ENCODE measurements around the gene PIP5K1B. TPM values are rescaled to one million over a fixed set of nuclear protein-coding genes. Genes with fewer than 3 reads are reported as not detected.

PIP5K1B gene
- total and polyA plus RNA-seq, 2 donors (not counting 1 experiment from before 2014, with no cell fraction given): under 0.01 to 0.03 TPM

DNA sequence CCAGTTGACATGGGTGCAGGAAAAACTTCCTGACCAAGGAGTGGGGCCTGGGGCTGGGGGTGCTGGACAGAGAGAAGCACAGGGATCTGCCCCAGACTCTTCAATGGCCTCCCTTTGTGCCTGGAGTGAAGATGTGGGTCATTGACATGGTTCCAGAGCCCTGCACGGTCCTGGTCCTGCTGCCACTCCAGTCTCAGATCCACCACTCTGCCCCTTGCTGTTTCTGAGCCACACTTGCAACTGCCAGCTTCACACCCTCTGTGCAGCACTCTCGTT lies 10.1 kb downstream of the PIP5K1B start:
- no peak for TF ChIP-seq EZH2 (IDR thresholded peaks at IDR 0.05; ENCODE audit: low read length, missing control alignments)
- TF ChIP-seq, protein P1, sequence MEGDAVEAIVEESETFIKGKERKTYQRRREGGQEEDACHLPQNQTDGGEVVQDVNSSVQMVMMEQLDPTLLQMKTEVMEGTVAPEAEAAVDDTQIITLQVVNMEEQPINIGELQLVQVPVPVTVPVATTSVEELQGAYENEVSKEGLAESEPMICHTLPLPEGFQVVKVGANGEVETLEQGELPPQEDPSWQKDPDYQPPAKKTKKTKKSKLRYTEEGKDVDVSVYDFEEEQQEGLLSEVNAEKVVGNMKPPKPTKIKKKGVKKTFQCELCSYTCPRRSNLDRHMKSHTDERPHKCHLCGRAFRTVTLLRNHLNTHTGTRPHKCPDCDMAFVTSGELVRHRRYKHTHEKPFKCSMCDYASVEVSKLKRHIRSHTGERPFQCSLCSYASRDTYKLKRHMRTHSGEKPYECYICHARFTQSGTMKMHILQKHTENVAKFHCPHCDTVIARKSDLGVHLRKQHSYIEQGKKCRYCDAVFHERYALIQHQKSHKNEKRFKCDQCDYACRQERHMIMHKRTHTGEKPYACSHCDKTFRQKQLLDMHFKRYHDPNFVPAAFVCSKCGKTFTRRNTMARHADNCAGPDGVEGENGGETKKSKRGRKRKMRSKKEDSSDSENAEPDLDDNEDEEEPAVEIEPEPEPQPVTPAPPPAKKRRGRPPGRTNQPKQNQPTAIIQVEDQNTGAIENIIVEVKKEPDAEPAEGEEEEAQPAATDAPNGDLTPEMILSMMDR (conservative IDR thresholded peaks at IDR 0.05 in 1 of 2, IDR thresholded peaks at IDR 0.05 in 1 of 2; ENCODE audit: low read depth in 1 of 2, low read length in 2 of 2): no peak
- no peak for DNase-seq (ENCODE audit: low read depth in 2 of 2)
- Histone ChIP-seq H4K20me1 (ENCODE audit: control insufficient read depth, extremely low read depth, insufficient read depth, low read length) (no peaks in the 10 kb centered on the region), H3K36me3 (ENCODE audit: control insufficient read depth, insufficient read depth, low read length) (no peaks in the 10 kb centered on the region), H3K27ac (ENCODE audit: insufficient read depth, low read length) (no peak overlapping the region), H3K4me1 (ENCODE audit: control insufficient read depth, extremely low read depth, insufficient read depth, low read length) (no peaks in the 10 kb centered on the region), H3K27me3 (ENCODE audit: control insufficient read depth, insufficient read depth, low read length) (no peaks in the 10 kb centered on the region), H3K9ac (ENCODE audit: insufficient read depth, low read length) (no peak overlapping the region), H2AFZ (ENCODE audit: low read length) (no peak overlapping the region), H3K9me3 (ENCODE audit: control insufficient read depth, insufficient read depth, low read depth, low read length) (no peaks in the 10 kb centered on the region), H3K4me2 (ENCODE audit: extremely low read depth, insufficient read depth, low read length) (no peak overlapping the region), H3K79me2 (ENCODE audit: control insufficient read depth, insufficient read depth, low read length) (no peaks in the 10 kb centered on the region), H3K4me3 (replicated peaks in 1 of 4; ENCODE audit: control extremely low read depth in 1 of 4, insufficient read depth in 1 of 4, low read depth in 3 of 4, low read length in 4 of 4) (no peak overlapping the region)

GRCh38 chr9:68717552-68718443 lies 12.8 kb downstream of the PIP5K1B start:
- Histone ChIP-seq H3K27me3 (ENCODE audit: control insufficient read depth, insufficient read depth, low read length) (no peaks in the 10 kb centered on the region), H3K9ac (ENCODE audit: insufficient read depth, low read length) (no peak overlapping the region), H4K20me1 (ENCODE audit: control insufficient read depth, extremely low read depth, insufficient read depth, low read length) (no peaks in the 10 kb centered on the region), H3K4me3 (replicated peaks in 1 of 4; ENCODE audit: control extremely low read depth in 1 of 4, insufficient read depth in 1 of 4, low read depth in 3 of 4, low read length in 4 of 4) (no peak overlapping the region), H3K36me3 (ENCODE audit: control insufficient read depth, insufficient read depth, low read length) (no peaks in the 10 kb centered on the region), H3K9me3 (ENCODE audit: control insufficient read depth, insufficient read depth, low read depth, low read length) (no peaks in the 10 kb centered on the region), H3K4me1 (ENCODE audit: control insufficient read depth, extremely low read depth, insufficient read depth, low read length) (no peaks in the 10 kb centered on the region), H2AFZ (ENCODE audit: low read length) (no peak overlapping the region), H3K4me2 (ENCODE audit: extremely low read depth, insufficient read depth, low read length) (no peak overlapping the region), H3K27ac (ENCODE audit: insufficient read depth, low read length) (no peak overlapping the region), H3K79me2 (ENCODE audit: control insufficient read depth, insufficient read depth, low read length) (no peaks in the 10 kb centered on the region)
- DNase-seq (ENCODE audit: low read depth in 2 of 2): no peak
- no peak for TF ChIP-seq EZH2 (IDR thresholded peaks at IDR 0.05; ENCODE audit: low read length, missing control alignments)
- TF ChIP-seq, protein P1 (conservative IDR thresholded peaks at IDR 0.05 in 1 of 2, IDR thresholded peaks at IDR 0.05 in 1 of 2; ENCODE audit: low read depth in 1 of 2, low read length in 2 of 2): no peak

DNA sequence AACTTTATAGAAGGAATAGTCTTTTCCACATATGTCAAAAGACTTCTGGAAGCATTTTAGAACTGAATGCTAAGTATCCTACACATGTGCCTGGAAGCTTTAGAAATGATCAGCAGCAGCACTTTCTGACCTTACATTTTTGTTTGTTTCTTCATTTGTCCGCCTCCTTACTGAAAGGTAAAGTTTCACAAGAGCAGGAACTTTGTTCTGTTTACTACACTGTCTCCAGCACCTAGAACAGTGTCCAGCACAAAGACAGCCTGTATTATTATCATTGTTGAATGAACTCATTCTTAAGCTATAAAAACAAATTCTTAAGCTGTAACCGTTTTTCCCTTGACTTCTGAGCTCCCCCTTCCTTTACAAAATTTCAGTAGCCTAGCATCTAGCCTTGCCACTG lies 14.8 kb downstream of the PIP5K1B start:
- no peaks in the 10 kb centered on the region for H4K20me1 ChIP-seq (ENCODE audit: control insufficient read depth, extremely low read depth, insufficient read depth, low read length)
- H3K4me2 ChIP-seq (ENCODE audit: extremely low read depth, insufficient read depth, low read length): no peak overlapping the region
- no peaks in the 10 kb centered on the region for H3K27me3 ChIP-seq (ENCODE audit: control insufficient read depth, insufficient read depth, low read length)
- H3K79me2 ChIP-seq (ENCODE audit: control insufficient read depth, insufficient read depth, low read length): no peaks in the 10 kb centered on the region
- DNase-seq (ENCODE audit: low read depth in 2 of 2): no peak
- H3K9ac ChIP-seq (ENCODE audit: insufficient read depth, low read length): no peak overlapping the region
- no peaks in the 10 kb centered on the region for H3K9me3 ChIP-seq (ENCODE audit: control insufficient read depth, insufficient read depth, low read depth, low read length)
- no peaks in the 10 kb centered on the region for H3K4me1 ChIP-seq (ENCODE audit: control insufficient read depth, extremely low read depth, insufficient read depth, low read length)
- H3K4me3 ChIP-seq (replicated peaks in 1 of 4; ENCODE audit: control extremely low read depth in 1 of 4, insufficient read depth in 1 of 4, low read depth in 3 of 4, low read length in 4 of 4): no peak overlapping the region
- no peaks in the 10 kb centered on the region for H3K36me3 ChIP-seq (ENCODE audit: control insufficient read depth, insufficient read depth, low read length)
- no peak overlapping the region for H3K27ac ChIP-seq (ENCODE audit: insufficient read depth, low read length)
- TF ChIP-seq, protein P1 (conservative IDR thresholded peaks at IDR 0.05 in 1 of 2, IDR thresholded peaks at IDR 0.05 in 1 of 2; ENCODE audit: low read depth in 1 of 2, low read length in 2 of 2): no peak
- no peak for TF ChIP-seq EZH2 (IDR thresholded peaks at IDR 0.05; ENCODE audit: low read length, missing control alignments)
- H2AFZ ChIP-seq (ENCODE audit: low read length): no peak overlapping the region

Data from fibroblast of lung (primary cell).